CD4-positive, alpha-beta T cell treated with Interleukin-12 subunit alpha and Interleukin-12 subunit beta, for 1 hour (primary cell): ENCODE data around the gene CDK5RAP1.

ENCODE experiments used
- DNase-seq: peaks from one replicate; pipeline ENCODE4 v3.0.0-alpha.2; 2020

CDK5RAP1 gene

DNA sequence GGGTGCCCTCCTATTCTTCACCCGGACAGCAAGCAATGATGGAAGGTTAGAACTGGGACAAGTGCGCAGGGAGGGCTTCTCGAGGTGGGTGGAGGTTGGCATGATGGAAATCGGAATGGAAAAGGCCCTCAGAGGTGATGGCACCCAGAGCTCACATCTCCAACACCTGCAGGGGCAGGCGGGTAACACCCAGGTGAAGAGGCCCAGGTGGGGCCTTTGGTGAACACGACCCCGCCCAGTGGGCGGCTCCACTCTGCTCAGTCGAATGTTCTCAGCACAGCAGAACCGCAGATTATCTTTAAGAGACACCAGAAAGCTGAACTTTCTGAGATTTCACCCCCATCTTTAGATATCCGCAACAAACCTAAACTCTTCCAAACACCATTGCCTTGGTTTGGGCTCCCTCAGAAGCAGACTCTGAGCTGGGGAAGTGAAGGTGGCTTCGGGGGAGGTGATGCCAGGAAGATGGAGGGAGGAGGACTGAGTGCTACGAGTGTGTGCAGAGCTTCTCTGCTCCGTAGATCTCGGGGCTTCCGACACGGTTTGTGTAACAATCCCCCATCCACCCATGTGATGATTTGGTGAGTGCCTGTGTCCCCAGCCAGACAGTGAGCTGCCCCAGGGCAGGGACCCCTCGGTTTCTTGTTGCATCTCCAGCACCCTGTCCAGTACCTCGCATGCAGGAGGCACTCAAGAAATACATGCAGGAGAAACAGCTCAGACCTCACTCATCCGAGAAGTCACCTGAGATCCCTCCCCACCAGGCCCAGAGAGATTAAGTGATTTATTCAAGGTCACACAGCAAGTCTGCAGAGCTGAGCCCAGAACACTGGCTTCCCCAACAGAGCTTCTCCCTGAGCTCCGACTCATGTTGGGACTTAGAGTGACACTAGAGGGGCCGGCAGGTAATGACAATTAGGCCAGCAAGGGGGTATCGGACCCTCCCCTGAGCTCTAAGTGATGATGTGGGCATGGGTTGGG, 72.9 kb downstream of the CDK5RAP1 start:
- DNase-seq, result no peak

DNA sequence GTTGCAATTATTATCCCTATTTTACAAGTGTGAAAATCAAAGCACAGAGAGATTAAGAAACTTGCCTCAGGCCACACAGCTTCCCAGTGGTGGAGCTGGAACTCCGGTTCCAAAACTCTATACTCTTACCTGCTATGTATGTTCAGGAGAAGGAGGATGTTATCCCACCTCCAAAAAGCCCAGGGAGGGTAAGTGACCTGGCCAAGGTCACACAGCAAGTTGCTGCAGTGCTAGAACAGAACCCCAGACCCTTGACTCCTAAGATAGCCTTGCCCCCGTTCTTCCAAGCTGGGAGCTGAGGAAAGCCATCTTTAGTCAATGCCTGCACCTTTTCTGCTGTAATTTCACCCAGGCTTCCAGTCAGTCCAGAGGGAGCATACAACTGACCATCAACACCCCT, 76.0 kb downstream of the CDK5RAP1 start:
- no peak for DNase-seq

DNA sequence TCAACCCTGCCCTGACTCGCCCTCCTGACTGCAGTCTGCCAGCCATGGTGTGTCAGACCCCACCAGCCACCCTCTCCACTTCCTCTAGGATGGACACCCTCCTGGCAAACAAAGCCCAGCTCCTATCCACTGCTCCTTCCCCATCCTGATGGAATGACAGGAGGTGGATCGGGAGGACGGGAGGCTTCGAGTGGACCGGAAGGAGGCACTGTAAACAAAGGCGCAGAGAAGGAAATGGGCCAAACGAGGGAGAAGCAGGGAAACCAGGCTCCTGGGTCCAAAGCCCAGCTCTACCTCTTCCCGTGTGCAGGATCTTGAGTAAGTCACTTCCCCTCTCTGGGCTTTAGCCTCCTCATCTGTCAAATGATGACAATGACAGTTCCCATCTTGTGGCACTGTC, 78.1 kb downstream of the CDK5RAP1 start:
- DNase-seq, result no peak

DNA sequence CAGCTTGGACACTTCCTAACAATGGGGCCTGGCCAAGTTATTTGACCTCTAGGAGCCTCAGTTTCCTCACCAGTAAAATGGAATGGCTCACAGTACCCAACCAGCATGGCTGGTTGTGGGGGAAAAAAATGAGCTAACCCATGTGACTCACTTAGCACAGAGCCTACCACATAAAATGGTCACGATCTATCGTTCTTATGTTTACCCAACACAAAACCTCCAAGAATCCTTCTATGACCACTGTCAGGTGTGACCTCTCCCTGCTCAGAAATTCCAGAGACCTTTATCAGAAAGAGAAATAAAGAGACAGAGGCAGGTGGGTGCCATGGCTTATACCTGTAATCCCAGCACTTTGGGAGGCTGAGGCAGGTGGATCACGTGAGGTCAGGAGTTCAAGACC, 78.9 kb downstream of the CDK5RAP1 start:
- no peak for DNase-seq

DNA sequence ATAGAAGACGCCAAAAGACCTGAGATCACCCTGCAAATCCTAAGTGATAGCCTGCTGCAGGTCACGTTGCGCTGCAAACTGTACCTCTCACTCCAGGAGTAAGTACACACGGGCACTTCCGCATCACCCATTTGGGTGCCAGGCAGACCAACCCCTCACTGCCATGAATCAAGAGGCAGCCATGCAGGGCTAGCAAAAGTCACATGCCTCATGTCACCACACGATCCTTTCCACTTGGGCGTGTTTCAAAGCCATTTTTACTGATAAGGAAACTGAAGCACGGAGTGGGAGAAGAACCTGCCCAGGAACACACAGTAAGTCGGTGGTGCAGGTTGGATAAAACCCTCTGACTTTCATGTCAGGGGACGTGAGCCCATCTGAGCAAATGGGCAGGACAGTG, 81.3 kb downstream of the CDK5RAP1 start:
- DNase-seq, result no peak

DNA sequence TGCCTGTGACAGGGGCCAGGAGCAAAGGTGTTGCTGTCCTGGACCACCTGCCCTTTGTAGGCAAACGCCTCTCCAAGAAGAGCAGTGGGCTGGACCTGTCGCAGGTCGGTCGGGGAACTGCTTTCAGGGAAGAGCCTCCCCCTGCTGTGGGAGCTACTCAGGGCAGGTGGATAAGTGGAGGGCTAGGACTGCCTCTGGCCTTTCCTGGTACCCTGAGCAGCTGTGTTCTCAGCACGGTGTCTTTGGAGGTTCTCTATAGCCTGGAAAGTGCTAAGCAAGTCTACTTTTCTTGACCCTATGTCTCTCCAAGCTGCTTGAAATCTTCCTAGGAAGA, 83.3 kb downstream of the CDK5RAP1 start:
- no peak for DNase-seq

DNA sequence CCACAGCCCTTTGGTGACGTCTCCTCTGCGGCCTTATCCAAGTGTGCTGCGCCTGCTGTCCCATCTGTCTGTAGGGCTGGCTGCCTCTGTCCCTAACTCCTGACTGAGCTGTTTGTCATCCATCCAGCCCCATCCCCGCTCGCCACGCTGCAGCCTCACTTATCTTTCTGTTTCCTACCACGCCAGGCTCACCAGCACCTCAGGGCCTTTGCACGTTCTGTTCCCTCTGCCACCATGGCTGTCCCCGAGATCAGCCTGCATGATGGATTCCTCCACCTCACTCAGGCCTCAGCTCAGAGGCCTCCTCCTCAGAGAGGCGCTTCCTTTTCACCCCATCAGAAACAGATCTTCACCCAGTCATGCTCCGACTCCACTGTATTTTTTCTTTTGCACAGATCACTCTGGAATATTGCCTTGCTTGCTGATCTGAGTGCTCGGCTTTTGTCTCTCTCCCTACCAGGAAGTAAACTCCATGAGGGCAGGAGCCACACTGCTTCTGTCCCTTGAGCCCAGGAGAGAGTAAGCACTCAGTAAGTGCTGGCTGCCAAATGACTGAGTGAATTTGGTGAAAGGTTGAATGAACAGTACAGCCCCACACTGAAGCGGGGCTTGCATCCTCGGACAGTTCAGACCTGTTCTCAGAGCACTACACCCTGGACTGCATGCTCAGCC, 83.8 kb downstream of the CDK5RAP1 start:
- DNase-seq, result no peak

DNA sequence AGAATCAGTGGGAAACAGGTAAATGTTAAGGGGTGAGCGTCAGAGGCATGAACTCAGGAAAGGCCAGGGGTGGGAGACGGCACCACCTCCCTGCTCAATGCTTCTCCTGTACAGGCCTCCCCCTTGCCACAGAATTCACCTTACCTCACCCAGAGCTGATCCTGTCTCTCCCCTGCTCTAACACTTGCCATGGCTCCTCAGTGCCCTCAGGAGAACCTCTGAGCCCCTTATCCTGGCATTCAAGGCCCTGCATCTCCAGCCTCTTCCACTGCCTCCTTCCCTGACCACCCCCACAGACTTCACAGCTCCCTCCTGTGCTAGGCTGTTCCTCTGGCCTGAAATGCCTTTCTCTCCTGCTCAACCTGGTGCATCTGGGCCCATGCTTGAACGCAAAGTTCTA, 84.4 kb downstream of the CDK5RAP1 start:
- DNase-seq, result no peak

DNA sequence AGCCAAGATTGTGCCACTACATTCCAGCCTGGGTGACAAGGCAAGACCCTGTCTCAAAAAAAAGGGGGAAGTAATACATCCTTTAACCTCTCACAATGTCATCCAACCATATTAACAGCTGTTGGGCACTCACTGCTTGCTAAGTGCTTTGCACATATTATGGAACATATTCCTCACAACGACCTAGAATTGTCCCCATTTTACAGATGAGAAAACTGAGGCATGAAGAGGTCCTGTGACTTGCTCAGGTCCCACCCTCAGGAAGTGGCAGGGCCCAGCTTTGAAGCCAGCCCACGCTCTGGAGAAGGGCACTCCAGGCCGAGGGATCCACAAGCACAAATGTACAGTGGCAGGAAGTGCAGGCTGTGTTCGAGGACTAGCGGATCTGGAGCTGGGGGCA, 85.0 kb downstream of the CDK5RAP1 start:
- no peak for DNase-seq

DNA sequence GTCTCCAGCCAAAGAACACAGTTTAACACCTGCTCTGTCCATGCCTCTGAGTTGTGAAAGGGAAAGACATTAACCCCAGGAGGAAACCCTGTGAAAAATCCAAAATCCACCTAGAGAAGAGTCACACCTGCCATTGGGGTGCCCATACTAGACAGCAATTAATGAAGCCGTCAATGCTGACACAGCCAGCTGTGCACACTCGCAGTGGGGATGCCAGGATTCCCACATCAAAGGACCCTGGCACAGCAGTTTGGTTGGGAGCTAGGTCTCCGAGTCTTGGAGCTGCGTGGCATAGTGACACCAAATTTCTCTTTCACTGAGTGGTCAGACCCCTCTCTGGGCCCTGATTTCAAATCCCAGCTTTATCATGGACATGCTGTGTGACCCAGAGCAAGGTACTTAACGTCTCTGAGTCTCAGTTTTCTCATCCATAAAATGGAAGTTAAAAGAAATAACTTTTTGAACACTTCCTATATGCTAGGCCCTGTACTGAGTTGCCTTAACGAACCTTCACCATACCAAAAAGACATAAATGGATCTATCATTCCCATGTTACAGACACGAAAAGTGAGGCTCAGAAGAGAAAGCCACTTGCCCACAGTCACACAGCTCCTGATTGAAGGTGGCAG, 87.5 kb downstream of the CDK5RAP1 start:
- DNase-seq, result no peak

DNA sequence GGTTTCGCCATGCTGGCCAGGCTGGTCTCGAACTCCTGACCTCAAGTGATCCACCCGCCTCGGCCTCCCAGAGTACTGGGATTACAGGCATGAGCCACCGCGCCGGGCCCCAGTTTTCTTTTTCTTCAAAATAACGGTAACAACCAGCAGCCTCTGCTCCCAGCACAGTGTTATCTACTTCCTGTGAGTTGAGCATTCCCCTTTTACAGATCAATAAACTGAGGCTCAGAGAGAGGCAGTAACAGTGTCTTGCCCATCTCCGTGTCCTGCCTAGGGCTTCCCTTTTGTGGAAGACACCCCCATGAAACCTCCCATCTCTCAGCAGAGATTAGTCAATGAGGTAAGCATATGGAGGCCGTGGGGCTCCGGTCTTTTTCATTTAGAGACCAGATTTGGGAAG, 88.7 kb downstream of the CDK5RAP1 start:
- no peak for DNase-seq

DNA sequence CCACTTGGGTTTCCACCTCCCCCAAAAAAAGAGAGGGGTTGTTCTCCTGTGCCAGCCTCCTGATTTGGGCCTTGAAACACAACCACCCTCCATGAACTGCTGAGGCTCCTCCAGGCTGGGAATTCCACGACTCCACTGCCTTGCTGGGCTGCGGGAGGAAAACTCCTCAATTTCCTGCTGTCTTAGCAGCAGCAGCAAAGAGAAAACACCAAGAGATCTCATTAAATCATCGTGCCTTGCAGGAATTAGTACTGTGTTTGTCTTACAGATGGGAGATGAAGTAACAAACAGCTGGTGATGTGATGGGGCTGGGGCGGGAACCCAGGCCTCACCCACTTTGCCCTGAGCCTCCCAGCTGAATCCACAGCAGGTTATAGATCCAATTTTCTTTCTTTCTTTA, 89.3 kb downstream of the CDK5RAP1 start:
- DNase-seq, result no peak

DNA sequence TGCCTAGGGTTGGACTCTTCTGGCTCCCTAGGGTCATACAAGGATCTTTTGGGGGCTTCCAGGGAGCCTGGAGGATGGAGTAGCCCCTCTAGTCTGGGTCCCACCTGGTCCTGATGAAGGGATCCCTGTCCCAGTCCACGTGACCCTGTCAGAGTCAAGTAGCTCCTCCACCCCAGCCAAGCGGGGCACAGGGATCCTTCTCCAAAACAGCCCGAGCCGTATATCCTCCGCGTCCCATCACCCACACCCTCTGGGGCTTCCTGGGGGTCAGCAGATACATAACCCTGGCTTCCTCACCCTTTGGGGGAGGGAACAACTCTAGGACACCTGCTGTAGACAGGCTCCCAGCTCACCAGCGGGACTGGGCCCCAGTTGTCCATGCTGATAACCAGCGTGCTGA, 90.3 kb downstream of the CDK5RAP1 start:
- DNase-seq, result no peak

DNA sequence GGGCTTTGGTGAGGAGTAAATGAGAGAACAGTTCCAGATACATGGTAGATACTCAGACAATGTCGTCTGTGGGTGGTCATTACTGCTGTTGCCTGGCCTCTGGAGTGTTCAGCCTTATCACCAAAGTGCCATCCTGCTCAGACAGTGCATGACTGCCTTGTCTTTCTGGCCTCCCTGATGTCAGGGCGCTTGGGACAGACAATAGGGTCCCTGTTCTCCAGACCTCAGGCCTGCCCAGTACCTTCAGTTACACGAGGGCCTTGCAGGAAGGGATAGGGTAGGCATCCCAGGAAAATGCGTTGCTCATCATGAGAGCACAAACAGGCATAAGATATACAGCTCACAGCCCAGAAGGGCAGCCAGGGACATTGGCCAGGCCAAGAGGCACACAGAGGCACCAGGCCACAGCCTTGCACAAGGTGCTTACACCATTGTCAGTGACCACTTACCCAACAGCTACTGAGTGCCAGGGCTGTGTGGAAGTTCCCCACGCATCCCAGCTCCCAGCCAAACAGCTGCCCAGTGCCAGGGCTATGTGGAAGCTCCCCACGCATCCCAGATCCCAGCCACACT, 90.9 kb downstream of the CDK5RAP1 start:
- no peak for DNase-seq

DNA sequence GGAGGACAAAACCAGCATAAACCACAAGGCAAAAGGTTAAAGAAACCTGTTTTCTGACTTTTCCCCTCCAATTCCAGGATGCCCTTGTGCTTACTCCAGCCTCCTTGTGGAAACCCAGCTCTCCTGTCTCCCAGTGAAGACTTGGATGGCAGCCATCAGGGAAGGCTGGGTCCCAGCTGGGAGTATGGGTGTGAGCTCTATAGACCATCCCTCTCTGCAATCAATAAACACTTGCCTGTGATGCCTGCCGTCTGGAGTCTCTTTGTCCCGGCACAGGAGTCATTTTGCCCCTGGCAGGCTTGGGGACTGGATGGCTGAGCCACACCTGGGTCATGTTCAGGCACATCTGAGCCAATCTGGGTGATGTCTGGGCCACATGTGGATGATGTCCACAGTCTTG, 91.7 kb downstream of the CDK5RAP1 start:
- DNase-seq, result no peak
